ENCODE data around the gene JUP.

DNA sequence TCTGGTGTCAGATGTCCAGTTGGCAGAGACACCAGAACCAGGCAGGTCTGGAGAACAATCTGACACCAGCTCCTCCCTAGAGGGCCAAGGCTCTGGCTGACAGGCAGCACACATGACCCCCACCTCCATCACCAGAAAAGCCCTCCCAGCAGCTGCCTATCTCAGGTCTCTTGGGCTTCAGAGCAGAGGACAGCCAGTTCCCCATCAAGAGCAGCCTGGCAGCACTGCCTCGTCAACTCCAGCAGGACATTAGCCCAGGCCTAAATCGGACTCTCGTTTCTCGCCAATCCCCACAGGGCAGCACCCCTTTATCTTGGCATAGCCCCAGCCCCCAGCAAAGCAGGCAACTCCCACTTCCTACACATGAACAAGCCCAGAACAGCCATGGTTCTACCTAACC lies 4.4 kb downstream of the JUP start:
- TF ChIP-seq TAF1 (IDR thresholded peaks at IDR 0.05; ENCODE audit: low read depth) (no peak), CEBPB (IDR thresholded peaks at IDR 0.05) (no peak), EP300 (IDR thresholded peaks at IDR 0.05; ENCODE audit: borderline replicate concordance) (no peak), CREB1 (IDR thresholded peaks at IDR 0.05; ENCODE audit: low read depth) (no peak), RAD21 (IDR thresholded peaks at IDR 0.05; ENCODE audit: low read depth) (no peak)
- TF ChIP-seq, protein P1, sequence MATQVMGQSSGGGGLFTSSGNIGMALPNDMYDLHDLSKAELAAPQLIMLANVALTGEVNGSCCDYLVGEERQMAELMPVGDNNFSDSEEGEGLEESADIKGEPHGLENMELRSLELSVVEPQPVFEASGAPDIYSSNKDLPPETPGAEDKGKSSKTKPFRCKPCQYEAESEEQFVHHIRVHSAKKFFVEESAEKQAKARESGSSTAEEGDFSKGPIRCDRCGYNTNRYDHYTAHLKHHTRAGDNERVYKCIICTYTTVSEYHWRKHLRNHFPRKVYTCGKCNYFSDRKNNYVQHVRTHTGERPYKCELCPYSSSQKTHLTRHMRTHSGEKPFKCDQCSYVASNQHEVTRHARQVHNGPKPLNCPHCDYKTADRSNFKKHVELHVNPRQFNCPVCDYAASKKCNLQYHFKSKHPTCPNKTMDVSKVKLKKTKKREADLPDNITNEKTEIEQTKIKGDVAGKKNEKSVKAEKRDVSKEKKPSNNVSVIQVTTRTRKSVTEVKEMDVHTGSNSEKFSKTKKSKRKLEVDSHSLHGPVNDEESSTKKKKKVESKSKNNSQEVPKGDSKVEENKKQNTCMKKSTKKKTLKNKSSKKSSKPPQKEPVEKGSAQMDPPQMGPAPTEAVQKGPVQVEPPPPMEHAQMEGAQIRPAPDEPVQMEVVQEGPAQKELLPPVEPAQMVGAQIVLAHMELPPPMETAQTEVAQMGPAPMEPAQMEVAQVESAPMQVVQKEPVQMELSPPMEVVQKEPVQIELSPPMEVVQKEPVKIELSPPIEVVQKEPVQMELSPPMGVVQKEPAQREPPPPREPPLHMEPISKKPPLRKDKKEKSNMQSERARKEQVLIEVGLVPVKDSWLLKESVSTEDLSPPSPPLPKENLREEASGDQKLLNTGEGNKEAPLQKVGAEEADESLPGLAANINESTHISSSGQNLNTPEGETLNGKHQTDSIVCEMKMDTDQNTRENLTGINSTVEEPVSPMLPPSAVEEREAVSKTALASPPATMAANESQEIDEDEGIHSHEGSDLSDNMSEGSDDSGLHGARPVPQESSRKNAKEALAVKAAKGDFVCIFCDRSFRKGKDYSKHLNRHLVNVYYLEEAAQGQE (IDR thresholded peaks at IDR 0.05; ENCODE audit: low read depth) = no peak
- TF ChIP-seq, protein P2, sequence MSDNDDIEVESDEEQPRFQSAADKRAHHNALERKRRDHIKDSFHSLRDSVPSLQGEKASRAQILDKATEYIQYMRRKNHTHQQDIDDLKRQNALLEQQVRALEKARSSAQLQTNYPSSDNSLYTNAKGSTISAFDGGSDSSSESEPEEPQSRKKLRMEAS (IDR thresholded peaks at IDR 0.05) = no peak
